Thymus (tissue), 11 donors: ENCODE data around the gene BTBD7. TPM values are rescaled to one million over a fixed set of nuclear protein-coding genes. Genes with fewer than 3 reads are reported as not detected.

Experiments used
- DNase-seq, 9 donors: peaks; one replicate each; pipeline ENCODE4 v3.0.0-alpha.2; 2013; ENCODE audit warnings: low spot score in 9 of 9, low read depth in 6 of 9, missing footprints in 1 of 9
- H3K27ac ChIP-seq, 2 donors: one replicate each; pipeline ENCODE4 v1.5.1; 2013; ENCODE audit warnings: control low read depth in 1 of 2, low read depth in 1 of 2, low read length in 1 of 2, mild to moderate bottlenecking in 1 of 2, moderate library complexity in 1 of 2
- H3K27me3 ChIP-seq, 2 donors: one replicate each; pipeline ENCODE4 v1.5.1; 2013; ENCODE audit warnings: low read length in 1 of 2; ENCODE audit not compliant: control insufficient read depth in 2 of 2, insufficient read depth in 1 of 2
- H3K36me3 ChIP-seq, 2 donors: one replicate each; pipeline ENCODE4 v1.5.1; 2013; ENCODE audit warnings: low read length in 1 of 2, mild to moderate bottlenecking in 1 of 2, moderate library complexity in 1 of 2; ENCODE audit not compliant: control insufficient read depth in 2 of 2, insufficient read depth in 2 of 2
- H3K4me1 ChIP-seq, 2 donors: one replicate each; pipeline ENCODE4 v1.5.1; 2013; ENCODE audit warnings: low read length in 2 of 2; ENCODE audit not compliant: control insufficient read depth in 2 of 2, insufficient read depth in 2 of 2
- H3K4me3 ChIP-seq, 2 donors: one replicate each; pipeline ENCODE4 v1.5.1; 2013; ENCODE audit warnings: low read length in 2 of 2, control low read depth in 1 of 2, mild to moderate bottlenecking in 1 of 2
- H3K9me3 ChIP-seq, 2 donors: one replicate each; pipeline ENCODE4 v1.5.1; 2013; ENCODE audit warnings: low read length in 1 of 2, mild to moderate bottlenecking in 1 of 2; ENCODE audit not compliant: control insufficient read depth in 2 of 2, insufficient read depth in 1 of 2
- WGBS: extraction: QIAGEN DNeasy Blood & Tissue Kit; methylation state at CpG from one replicate; pipeline ENCODE4 v1.1.7; 2013; 5-methylcytosine and 5-hydroxymethylcytosine counted together
- polyA plus RNA-seq: library from polyadenylated mRNA; stranded (reverse); fragments of 200-250 nt; gene quantifications from one replicate; pipeline ENCODE4 v1.2.3, GENCODE V29; 2013
- total RNA-seq: library from RNA; stranded (reverse); fragments of 120-200 nt; gene quantifications from one replicate; pipeline ENCODE4 v1.2.4, GENCODE V29; 2013
- donor health status: healthy.

The BTBD7 gene
- total and polyA plus RNA-seq, 2 donors: 8.4 to 10.5 TPM

GRCh38 chr14:93320489-93320888 lies 12.3 kb downstream of the BTBD7 start:
- Histone ChIP-seq H3K4me1 (peaks cover 0 to 5% of the 10 kb centered on the region in 2 donors), H3K9me3 (no peaks in the 10 kb centered on the region), H3K36me3 (no peaks in the 10 kb centered on the region), H3K27ac (no peak overlapping the region), H3K4me3 (no peak overlapping the region), H3K27me3 (no peaks in the 10 kb centered on the region)
- no peak for DNase-seq

- Histone ChIP-seq H3K27ac (no peak overlapping the region), H3K36me3 (no peaks in the 10 kb centered on the region), H3K4me1 (peaks cover 0 to 5% of the 10 kb centered on the region in 2 donors), H3K9me3 (no peaks in the 10 kb centered on the region), H3K27me3 (no peaks in the 10 kb centered on the region), H3K4me3 (no peak overlapping the region)
- 13% methylated on average over 1 of the region's 1 CpG for WGBS
- no peak for DNase-seq
Measured at GRCh38 chr14:93319958-93320357, 12.9 kb downstream of the BTBD7 start.

- no peak for DNase-seq
- Histone ChIP-seq H3K4me3 (no peak overlapping the region), H3K36me3 (no peaks in the 10 kb centered on the region), H3K27me3 (no peaks in the 10 kb centered on the region), H3K9me3 (no peaks in the 10 kb centered on the region), H3K27ac (no peak overlapping the region), H3K4me1 (peaks cover 0 to 5% of the 10 kb centered on the region in 2 donors)
- 95% methylated on average over 2 of the region's 2 CpGs for WGBS
Measured at GRCh38 chr14:93319494-93319893, 13.3 kb downstream of the BTBD7 start.

GRCh38 chr14:93318927-93319326 lies 13.9 kb downstream of the BTBD7 start:
- no peak overlapping the region for H3K27ac ChIP-seq
- 95% methylated on average over 5 of the region's 5 CpGs for WGBS
- H3K36me3 ChIP-seq: no peaks in the 10 kb centered on the region
- H3K4me3 ChIP-seq: no peak overlapping the region
- H3K4me1 ChIP-seq: peaks cover 0 to 5% of the 10 kb centered on the region in 2 donors
- DNase-seq: no peak
- no peaks in the 10 kb centered on the region for H3K9me3 ChIP-seq
- H3K27me3 ChIP-seq: no peaks in the 10 kb centered on the region

- H3K36me3 ChIP-seq: no peaks in the 10 kb centered on the region
- no peak for DNase-seq
- H3K9me3 ChIP-seq: no peaks in the 10 kb centered on the region
- H3K27ac ChIP-seq: no peak overlapping the region
- no peak overlapping the region for H3K4me3 ChIP-seq
- peaks cover 0 to 5% of the 10 kb centered on the region in 2 donors for H3K4me1 ChIP-seq
- 74% methylated on average over 6 of the region's 6 CpGs for WGBS
- H3K27me3 ChIP-seq: no peaks in the 10 kb centered on the region
Measured at GRCh38 chr14:93317875-93318807, 14.7 kb downstream of the BTBD7 start.

GRCh38 chr14:93317210-93317874 lies 15.5 kb downstream of the BTBD7 start:
- no peaks in the 10 kb centered on the region for H3K36me3 ChIP-seq
- H3K27ac ChIP-seq: no peak overlapping the region
- DNase-seq: no peak
- WGBS: 96% methylated on average over 7 of the region's 7 CpGs
- no peaks in the 10 kb centered on the region for H3K9me3 ChIP-seq
- H3K4me3 ChIP-seq: no peak overlapping the region
- peaks cover 0 to 5% of the 10 kb centered on the region in 2 donors for H3K4me1 ChIP-seq
- no peaks in the 10 kb centered on the region for H3K27me3 ChIP-seq

GRCh38 chr14:93316716-93317115 lies 16.1 kb downstream of the BTBD7 start:
- Histone ChIP-seq H3K4me1 (peaks cover 0 to 5% of the 10 kb centered on the region in 2 donors), H3K27me3 (no peaks in the 10 kb centered on the region), H3K9me3 (no peaks in the 10 kb centered on the region), H3K36me3 (no peaks in the 10 kb centered on the region), H3K4me3 (no peak overlapping the region), H3K27ac (no peak overlapping the region)
- WGBS: 95% methylated on average over 4 of the region's 4 CpGs
- no peak for DNase-seq

- no peaks in the 10 kb centered on the region for H3K27me3 ChIP-seq
- no peaks in the 10 kb centered on the region for H3K9me3 ChIP-seq
- H3K4me1 ChIP-seq: peaks cover 0 to 5% of the 10 kb centered on the region in 2 donors
- no peaks in the 10 kb centered on the region for H3K36me3 ChIP-seq
- H3K4me3 ChIP-seq: no peak overlapping the region
- no peak overlapping the region for H3K27ac ChIP-seq
- DNase-seq: no peak
Measured at GRCh38 chr14:93315575-93315974, 17.3 kb downstream of the BTBD7 start.

- no peaks in the 10 kb centered on the region for H3K27me3 ChIP-seq
- no peak overlapping the region for H3K27ac ChIP-seq
- H3K36me3 ChIP-seq: no peaks in the 10 kb centered on the region
- WGBS: 97% methylated on average over 1 of the region's 1 CpG
- no peak overlapping the region for H3K4me3 ChIP-seq
- DNase-seq: no peak
- no peaks in the 10 kb centered on the region for H3K4me1 ChIP-seq
- no peaks in the 10 kb centered on the region for H3K9me3 ChIP-seq
Measured at GRCh38 chr14:93311082-93311481, 21.8 kb downstream of the BTBD7 start.
